Neuron (in vitro differentiated cells): ENCODE results near the gene ZBTB16.

ENCODE experiments used
- H2AFZ ChIP-seq: one replicate; pipeline ENCODE4 v1.6.1; 2013; ENCODE audit warnings: low read depth, mild to moderate bottlenecking, inconsistent platforms, low read length, moderate library complexity
- H3K27me3 ChIP-seq: one replicate; pipeline ENCODE4 v1.6.1; 2013; ENCODE audit warnings: low read length; ENCODE audit not compliant: insufficient read depth
- H3K36me3 ChIP-seq: one replicate; pipeline ENCODE4 v1.6.1; 2013; ENCODE audit warnings: low read length; ENCODE audit not compliant: insufficient read depth
- H3K4me1 ChIP-seq: one replicate; pipeline ENCODE4 v1.6.1; 2013; ENCODE audit warnings: low read length; ENCODE audit not compliant: insufficient read depth
- H3K4me3 ChIP-seq: 2 replicates; pipeline ENCODE4 v1.5.1; 2013; ENCODE audit warnings: mild to moderate bottlenecking, low read length, moderate library complexity
- H3K9me3 ChIP-seq: one replicate; pipeline ENCODE4 v1.6.1; 2013; ENCODE audit warnings: low read length

ZBTB16 gene

DNA sequence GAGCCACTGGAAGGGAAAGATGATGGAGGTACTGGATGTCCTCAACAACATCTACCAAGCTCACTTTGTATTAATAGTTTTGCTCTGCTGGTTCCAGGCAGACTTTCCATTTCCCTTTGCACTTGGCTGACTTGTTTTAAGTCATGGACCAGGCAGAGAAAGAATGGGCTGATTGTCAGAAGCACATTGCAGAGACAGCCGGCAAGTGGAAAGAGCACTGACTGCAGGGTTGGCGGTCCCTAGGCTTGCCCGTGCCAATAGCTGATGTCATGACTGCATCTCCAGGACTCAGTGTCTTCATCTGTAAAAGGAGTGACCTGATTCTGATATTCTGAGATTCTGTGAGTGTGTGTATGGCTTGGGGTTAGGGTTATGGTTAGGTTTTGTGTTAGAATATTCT is 215.8 kb downstream of the ZBTB16 start:
- H3K36me3 ChIP-seq: no peaks in the 10 kb centered on the region
- no peaks in the 10 kb centered on the region for H3K9me3 ChIP-seq
- H3K4me1 ChIP-seq: no peaks in the 10 kb centered on the region
- no peak overlapping the region for H2AFZ ChIP-seq
- no peak overlapping the region for H3K4me3 ChIP-seq
- H3K27me3 ChIP-seq: no peaks in the 10 kb centered on the region

DNA sequence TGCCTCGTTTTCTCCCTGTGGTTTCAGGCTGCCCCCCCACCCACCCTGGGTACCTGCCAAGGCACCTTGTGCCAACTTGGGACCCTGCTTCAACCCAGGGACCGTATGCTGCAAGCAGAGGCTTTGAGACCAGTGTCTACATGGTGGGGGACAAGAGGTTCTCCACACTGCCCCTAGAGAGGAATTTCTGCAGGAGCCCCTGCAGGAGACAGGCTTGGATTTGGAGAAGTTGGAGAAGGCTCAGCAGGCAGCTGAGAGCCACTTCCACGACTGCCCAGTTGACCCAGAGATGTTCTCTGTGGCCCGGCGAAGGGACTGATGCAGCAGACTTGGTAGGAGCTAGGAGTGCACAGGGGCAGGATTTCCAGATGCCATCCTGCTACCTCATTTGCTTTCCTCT is 216.6 kb downstream of the ZBTB16 start:
- no peak overlapping the region for H2AFZ ChIP-seq
- H3K4me3 ChIP-seq: no peak overlapping the region
- H3K27me3 ChIP-seq: no peaks in the 10 kb centered on the region
- peaks cover 2% of the 10 kb centered on the region for H3K4me1 ChIP-seq
- H3K9me3 ChIP-seq: no peaks in the 10 kb centered on the region
- no peaks in the 10 kb centered on the region for H3K36me3 ChIP-seq

DNA sequence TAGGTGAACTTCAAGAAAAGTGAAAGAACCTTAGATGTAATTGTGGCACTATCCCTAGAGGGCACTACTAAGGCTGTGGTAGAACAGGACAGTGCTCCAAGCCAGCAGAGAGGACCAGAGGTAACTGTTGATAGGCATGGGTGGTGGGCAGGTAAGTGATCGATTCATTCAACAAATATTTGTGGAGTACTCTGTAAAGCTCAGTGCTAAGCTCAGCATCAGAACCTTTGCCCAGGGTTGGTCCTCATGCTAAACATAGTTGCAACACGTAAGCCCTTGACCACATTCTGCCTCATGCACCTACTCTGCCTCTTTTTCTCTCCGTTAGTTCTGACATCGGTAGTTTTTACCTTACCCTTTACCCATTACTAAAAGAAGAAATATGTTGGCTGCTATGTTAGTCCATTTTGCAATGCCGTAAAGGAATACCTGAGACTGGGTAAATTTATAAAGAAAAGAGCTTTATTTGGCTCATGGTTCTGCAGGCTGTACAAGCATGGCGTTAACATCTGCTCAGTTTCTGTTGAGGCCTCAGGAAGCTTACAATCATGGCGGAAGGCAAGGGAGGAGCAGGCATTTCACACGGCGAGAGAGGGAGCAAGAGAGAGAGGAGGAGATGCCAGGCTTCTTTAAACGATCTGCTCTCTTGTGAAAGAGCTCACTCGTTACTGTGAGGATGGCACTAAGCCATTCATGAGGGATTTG is 218.3 kb downstream of the ZBTB16 start:
- H2AFZ ChIP-seq: no peak overlapping the region
- no peaks in the 10 kb centered on the region for H3K9me3 ChIP-seq
- peaks cover 2% of the 10 kb centered on the region for H3K4me1 ChIP-seq

DNA sequence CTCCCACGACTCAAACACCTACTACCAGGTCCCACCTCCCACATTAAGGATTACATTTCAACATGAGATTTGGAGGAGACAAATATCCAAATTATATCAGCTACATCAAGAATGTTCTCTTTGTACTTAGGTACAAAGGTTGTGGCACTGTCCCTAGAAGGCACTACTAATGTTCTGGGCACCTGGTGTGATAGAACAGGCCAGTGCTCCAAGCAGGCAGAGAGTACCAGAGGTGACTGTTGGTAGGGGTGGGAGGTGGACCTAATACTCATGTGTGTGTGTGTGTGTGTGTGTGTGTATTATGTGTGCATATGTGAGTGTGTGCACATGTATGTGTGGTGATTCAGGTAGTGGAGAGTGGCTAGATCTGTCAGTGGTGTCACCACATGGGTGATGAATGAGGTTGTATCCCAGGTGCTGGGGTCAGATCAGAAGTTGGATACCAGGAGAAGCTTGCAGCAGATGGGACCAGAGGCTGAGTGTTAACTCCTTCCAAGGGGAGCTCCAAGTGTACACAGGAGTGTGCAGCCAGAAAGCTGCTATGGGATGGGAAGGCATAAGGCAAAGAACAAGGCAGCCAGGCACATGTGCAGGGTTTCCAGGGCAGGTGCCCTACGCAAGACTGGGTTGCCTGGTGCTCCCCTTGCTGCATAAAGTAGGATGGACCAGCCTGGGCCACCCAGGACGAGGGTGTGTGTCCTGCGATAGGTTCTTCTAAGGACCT is 219.0 kb downstream of the ZBTB16 start:
- H3K27me3 ChIP-seq: peaks cover 4% of the 10 kb centered on the region
- no peaks in the 10 kb centered on the region for H3K36me3 ChIP-seq
- H3K4me3 ChIP-seq: no peak overlapping the region
- peaks cover 2% of the 10 kb centered on the region for H3K4me1 ChIP-seq
- H3K9me3 ChIP-seq: no peaks in the 10 kb centered on the region
- no peak overlapping the region for H2AFZ ChIP-seq

More for the DNA sequence above, 218.3 kb downstream of the ZBTB16 start:
- H3K27me3 ChIP-seq: peaks cover 4% of the 10 kb centered on the region
- H3K4me3 ChIP-seq: no peak overlapping the region
- H3K36me3 ChIP-seq: no peaks in the 10 kb centered on the region

DNA sequence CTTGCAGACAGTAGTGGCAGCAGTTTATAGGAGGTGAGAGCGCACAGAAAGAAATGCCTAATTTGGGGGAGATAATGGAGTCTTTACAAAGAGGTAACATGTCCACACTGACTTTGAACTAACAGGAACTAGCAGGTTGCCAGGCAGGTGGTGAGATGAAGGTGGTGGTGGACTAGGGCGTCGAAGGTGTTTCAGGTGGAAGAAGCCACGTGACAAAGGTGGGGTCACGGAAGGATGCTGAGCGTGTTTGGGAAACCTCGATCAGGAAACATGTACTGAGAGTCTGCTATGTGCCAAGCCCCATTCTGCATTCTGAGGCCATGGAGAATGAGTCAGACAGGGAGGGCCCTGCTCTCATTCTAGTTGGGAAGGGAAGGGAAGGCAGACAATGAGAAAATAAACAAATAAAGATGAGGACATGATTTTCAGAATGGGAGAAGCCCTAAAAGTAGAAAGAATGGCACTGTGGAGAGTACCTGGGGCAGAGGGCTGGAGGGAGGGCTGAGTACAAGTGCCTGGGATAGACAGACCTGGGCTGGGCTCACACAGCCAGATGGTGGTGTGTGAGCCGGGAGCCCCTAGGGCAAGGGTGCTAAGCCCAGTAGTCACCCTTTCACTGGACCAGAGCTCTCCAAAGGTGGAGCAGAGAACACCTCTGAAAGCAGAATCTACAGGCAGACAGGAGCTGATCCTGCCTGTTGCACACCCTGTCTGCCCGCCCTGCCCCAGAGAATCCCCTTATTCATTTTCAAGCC is 220.5 kb downstream of the ZBTB16 start:
- Histone ChIP-seq H3K36me3 (no peaks in the 10 kb centered on the region), H3K4me1 (peaks cover 2% of the 10 kb centered on the region), H3K4me3 (no peak overlapping the region), H2AFZ (no peak overlapping the region), H3K9me3 (no peaks in the 10 kb centered on the region), H3K27me3 (peaks cover 7% of the 10 kb centered on the region)

DNA sequence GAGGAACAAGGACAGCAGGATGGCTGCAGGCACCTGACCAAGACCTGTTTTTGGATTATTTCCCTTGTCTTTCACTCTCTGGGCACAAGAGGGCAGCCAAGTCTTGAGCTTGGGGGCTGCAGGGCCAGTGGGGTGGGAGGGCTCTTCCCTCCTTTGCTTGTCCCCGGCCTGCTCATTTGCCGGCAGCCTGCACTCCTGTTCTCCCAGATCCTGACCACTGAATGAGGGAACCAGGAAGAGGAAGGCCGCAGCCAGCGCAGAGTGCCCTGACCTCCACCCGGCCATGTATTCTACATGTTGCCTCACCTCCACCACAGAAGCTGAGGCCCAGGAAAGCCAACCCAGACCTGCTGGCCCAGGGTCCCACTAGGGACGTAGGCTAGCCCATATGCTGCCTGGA is 221.2 kb downstream of the ZBTB16 start:
- Histone ChIP-seq H3K4me3 (no peak overlapping the region), H2AFZ (peak overlapping the region; percentile 29), H3K4me1 (peaks cover 2% of the 10 kb centered on the region), H3K9me3 (no peaks in the 10 kb centered on the region), H3K27me3 (peaks cover 7% of the 10 kb centered on the region), H3K36me3 (no peaks in the 10 kb centered on the region)

DNA sequence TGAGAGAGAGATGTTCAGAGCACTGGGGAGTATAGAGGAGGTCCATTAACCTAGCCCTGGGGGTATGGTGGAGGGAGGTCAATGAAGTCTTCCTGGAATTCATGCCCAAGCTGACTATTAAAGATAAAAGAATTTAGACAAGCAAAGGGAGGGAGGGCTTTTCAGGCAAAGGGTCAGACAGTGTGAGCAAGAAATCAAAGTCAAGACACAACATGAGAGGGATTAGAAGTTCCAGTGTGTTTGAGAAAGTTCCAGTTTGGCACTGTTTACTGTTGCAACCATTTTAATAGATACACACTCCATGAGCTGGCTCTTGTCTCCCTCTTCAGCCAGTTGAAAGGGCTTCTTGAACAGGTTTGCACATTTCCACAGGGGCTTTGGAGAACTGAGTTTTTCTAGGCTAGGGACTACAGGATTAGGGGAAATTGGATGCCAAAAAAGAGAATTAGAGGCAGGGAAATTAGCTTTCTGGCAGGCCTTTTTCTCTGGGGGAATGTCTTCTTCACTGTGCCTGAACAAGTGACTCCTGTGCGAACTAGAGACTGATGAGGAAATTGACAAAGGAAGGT is 222.0 kb downstream of the ZBTB16 start:
- H3K4me3 ChIP-seq: no peak overlapping the region
- H3K4me1 ChIP-seq: peaks cover 2% of the 10 kb centered on the region

DNA sequence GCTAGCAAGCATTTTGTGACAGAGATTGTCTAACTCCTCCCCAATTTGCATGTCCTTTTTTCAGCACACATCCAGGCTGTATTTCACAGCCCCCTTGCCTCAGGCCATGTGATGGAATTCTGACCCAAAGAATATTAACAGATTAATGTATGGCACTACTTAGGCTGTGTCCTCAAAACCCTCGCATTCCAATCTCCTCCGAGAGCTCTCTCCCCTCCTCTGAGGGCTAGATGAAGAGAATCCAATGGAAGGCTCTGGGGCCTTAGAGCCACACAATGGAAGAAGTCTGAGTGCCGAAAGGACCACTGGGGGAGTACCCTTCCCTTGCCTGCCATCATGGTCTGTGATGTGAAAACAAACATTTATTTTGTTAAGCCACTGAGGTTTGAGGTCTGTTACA is 223.0 kb downstream of the ZBTB16 start:
- Histone ChIP-seq H2AFZ (no peak overlapping the region), H3K9me3 (no peaks in the 10 kb centered on the region), H3K4me3 (no peak overlapping the region), H3K36me3 (no peaks in the 10 kb centered on the region), H3K27me3 (peaks cover 7% of the 10 kb centered on the region), H3K4me1 (peaks cover 2% of the 10 kb centered on the region)

More for the DNA sequence above, 222.0 kb downstream of the ZBTB16 start:
- H3K27me3 ChIP-seq: peaks cover 7% of the 10 kb centered on the region
- no peaks in the 10 kb centered on the region for H3K9me3 ChIP-seq
- H2AFZ ChIP-seq: peak overlapping the region; percentile 29
- no peaks in the 10 kb centered on the region for H3K36me3 ChIP-seq

DNA sequence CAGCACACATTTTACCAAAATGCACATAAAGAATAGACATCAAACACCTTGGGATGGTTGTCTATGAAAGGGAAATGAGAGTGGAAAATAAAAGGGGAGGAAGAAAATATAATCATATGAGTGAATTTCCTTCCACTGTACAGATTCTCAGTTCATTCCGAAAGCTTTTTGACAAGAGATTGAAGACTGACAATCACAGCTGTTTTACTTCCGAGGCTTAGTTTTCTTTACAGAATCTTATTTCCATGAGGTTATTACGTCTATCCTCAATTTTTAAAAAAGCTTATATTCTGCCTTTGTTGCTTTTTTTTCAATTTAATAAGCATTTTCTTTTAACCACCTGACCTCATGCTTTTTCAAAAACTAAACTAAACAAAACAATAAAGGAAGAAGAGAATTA is 223.9 kb downstream of the ZBTB16 start:
- no peaks in the 10 kb centered on the region for H3K36me3 ChIP-seq
- H3K27me3 ChIP-seq: peaks cover 7% of the 10 kb centered on the region
- H3K9me3 ChIP-seq: no peaks in the 10 kb centered on the region
- H3K4me1 ChIP-seq: peaks cover 2% of the 10 kb centered on the region
- H2AFZ ChIP-seq: no peak overlapping the region
- H3K4me3 ChIP-seq: no peak overlapping the region

DNA sequence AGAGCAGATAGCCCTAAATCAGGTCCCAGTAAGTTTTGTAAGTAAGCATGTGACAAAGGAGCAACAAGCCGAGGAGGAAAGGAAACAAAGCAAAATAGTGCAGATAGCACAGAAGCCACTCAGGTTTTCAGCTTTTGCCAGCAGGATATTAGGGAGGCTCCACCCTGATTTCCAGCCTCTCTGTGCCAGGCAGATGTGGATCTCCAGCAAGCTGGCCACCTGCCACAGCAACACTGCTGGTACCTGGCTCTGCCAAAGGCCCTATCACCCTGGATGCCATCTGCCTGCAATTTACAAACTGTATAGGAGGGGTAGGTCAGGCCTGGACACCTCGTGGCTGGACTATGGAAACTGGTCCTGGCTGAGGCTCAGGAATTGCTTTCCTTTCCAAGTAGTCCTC is 224.5 kb downstream of the ZBTB16 start:
- Histone ChIP-seq H2AFZ (no peak overlapping the region), H3K4me3 (no peak overlapping the region), H3K27me3 (peaks cover 7% of the 10 kb centered on the region), H3K9me3 (no peaks in the 10 kb centered on the region), H3K36me3 (no peaks in the 10 kb centered on the region), H3K4me1 (peaks cover 2% of the 10 kb centered on the region)

DNA sequence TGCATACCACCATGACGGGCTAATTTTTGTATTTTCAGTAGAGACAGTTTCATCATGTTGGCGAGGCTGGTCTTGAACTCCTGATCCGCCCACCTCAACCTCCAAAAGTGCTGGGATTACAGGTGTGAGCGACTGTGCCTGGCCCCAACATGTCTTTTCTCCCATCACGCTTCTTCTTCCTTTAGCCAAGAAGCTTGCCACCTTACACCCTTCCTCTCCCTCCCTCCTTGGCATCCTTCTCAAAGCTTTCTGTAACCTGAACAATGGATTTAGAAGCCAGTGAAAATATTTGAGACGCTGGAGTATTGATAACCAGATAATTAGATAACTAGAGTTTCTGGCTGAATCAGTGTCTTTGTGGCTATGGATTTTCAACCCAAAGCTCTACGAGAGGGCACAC is 225.4 kb downstream of the ZBTB16 start:
- Histone ChIP-seq H3K9me3 (no peaks in the 10 kb centered on the region), H3K36me3 (no peaks in the 10 kb centered on the region), H3K4me3 (no peak overlapping the region), H3K27me3 (peaks cover 7% of the 10 kb centered on the region), H2AFZ (no peak overlapping the region), H3K4me1 (peaks cover 2% of the 10 kb centered on the region)

DNA sequence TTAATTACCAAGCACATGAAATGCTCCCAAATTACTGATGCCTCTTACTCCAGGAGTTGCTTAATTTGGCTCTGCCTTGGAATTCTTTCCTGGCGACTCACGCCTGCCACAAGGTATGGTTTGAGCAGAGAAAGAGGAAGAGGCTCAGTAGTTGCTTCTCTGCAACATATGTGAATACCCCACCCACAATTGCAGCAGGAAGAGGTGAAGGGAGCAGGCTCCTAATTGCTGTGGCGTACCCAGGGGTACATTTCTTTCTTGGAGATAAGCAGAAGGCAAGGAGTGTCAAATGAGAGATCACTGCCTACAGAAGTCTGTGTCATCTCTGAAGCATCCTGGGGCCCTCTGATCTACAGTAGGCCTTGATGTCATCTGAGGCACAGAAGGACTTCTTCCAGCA is 226.1 kb downstream of the ZBTB16 start:
- peaks cover 7% of the 10 kb centered on the region for H3K27me3 ChIP-seq
- H2AFZ ChIP-seq: no peak overlapping the region
- no peak overlapping the region for H3K4me3 ChIP-seq
- H3K36me3 ChIP-seq: no peaks in the 10 kb centered on the region
- peaks cover 2% of the 10 kb centered on the region for H3K4me1 ChIP-seq
- no peaks in the 10 kb centered on the region for H3K9me3 ChIP-seq

DNA sequence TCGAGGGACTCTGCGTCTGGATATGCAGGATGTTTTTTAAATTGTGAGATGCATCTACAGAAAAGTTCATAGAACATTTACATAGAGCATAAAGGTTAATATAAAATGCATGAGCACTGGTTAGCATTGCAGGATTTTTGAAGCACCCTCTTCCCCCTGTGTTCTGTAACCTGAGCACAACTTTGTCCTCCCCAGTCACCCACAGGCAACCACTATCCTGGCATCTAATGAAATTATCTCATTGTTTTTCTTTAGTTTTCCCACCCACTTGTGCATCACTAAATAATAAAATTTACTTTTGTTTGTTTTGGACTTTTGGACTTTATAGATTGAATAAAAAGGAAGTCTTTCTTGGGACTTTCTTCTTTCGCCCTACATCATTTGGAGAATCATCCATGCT is 226.7 kb downstream of the ZBTB16 start:
- Histone ChIP-seq H3K27me3 (peaks cover 7% of the 10 kb centered on the region), H3K4me3 (no peak overlapping the region), H3K4me1 (no peaks in the 10 kb centered on the region), H3K9me3 (no peaks in the 10 kb centered on the region), H3K36me3 (no peaks in the 10 kb centered on the region), H2AFZ (no peak overlapping the region)
